Measurements from ENCODE around the gene MYBBP1A. TPM values are rescaled to one million over a fixed set of nuclear protein-coding genes. Genes with fewer than 3 reads are reported as not detected.
A peak's percentile ranks its signal among the peaks of the same experiment; 100 is the strongest.

MYBBP1A gene
- polyA plus RNA-seq, 2 of the 4 experiments (the other 2 are of a cell fraction), result 42.9 to 95.1 TPM

DNA sequence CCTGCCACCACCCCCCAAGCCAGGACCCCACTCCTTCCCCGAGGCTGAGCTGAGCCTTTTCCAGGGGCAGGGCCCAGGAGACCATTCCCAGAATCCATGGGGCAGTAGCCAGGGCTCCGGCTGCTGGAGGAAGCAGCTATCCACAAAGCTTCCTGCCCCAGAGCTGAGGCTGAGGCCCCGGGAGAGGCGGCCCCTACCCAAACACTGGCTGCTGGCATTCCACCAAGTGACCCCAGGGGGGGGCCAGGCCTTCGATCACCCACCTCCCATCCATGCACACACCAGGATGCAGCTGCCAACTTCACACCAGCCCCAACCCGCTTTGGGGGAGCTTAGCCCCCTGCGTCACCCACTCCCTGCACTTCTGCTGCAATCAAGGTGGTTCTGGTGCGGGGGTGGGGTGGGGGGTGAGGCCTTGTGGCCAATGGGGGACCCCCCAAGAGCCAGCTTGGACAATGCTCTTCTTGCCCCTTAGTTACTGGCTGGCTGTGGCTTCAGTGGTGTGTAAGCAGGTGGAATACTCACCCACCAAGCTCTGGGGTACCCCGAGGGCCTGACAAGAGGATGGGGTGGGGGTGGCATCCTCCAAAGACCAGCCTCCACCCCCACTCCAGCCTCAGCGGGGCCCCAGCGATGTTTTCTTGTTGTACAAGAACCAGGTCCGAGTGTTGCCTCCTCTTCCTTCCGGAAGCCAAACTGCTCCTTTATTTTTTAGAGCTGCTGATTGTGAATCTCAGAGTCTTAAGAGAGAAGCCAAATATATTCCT, 16.8 kb downstream of the MYBBP1A start:
- TF ChIP-seq CEBPB (IDR thresholded peaks at IDR 0.05) (no peak), JUN (IDR thresholded peaks at IDR 0.05) (no peak; a peak in 1 of 5 replicates), RNF2 (IDR thresholded peaks at IDR 0.05; ENCODE audit: borderline replicate concordance, low read depth) (no peak)
- TF ChIP-seq, protein P1, sequence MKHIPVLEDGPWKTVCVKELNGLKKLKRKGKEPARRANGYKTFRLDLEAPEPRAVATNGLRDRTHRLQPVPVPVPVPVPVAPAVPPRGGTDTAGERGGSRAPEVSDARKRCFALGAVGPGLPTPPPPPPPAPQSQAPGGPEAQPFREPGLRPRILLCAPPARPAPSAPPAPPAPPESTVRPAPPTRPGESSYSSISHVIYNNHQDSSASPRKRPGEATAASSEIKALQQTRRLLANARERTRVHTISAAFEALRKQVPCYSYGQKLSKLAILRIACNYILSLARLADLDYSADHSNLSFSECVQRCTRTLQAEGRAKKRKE (CRISPR knock-in tag; IDR thresholded peaks at IDR 0.05; ENCODE audit: low read depth), result no peak
- FAIRE-seq (no peak), ATAC-seq (no peak), DNase-seq (ENCODE audit: low read depth in 1 of 2, low spot score in 1 of 2) (no peak)
- no peak overlapping the region for H3K4me3 ChIP-seq
- ChIA-PET POLR2A (interaction anchor here (2.1 kb wide), 1 partner anchor 17 kb away, joined by 8 read pairs; the partner anchor contains the start of gene MYBBP1A), CTCF (interaction anchor here (0.7 to 3.6 kb wide), 7 partner anchors 12 to 121 kb away, joined by 3 to 25 read pairs (median 4); no protein-coding TSS in a partner anchor)
- H3K27ac ChIP-seq, result no peak overlapping the region
- H3K4me2 ChIP-seq, result no peak overlapping the region
- WGBS (ENCODE audit: missing lambda C conversion rate), result 90% methylated on average over 11 of the region's 13 CpGs
- H3K9me3 ChIP-seq, result no peaks in the 10 kb centered on the region
- peaks cover 19% of the 10 kb centered on the region for H3K4me1 ChIP-seq

DNA sequence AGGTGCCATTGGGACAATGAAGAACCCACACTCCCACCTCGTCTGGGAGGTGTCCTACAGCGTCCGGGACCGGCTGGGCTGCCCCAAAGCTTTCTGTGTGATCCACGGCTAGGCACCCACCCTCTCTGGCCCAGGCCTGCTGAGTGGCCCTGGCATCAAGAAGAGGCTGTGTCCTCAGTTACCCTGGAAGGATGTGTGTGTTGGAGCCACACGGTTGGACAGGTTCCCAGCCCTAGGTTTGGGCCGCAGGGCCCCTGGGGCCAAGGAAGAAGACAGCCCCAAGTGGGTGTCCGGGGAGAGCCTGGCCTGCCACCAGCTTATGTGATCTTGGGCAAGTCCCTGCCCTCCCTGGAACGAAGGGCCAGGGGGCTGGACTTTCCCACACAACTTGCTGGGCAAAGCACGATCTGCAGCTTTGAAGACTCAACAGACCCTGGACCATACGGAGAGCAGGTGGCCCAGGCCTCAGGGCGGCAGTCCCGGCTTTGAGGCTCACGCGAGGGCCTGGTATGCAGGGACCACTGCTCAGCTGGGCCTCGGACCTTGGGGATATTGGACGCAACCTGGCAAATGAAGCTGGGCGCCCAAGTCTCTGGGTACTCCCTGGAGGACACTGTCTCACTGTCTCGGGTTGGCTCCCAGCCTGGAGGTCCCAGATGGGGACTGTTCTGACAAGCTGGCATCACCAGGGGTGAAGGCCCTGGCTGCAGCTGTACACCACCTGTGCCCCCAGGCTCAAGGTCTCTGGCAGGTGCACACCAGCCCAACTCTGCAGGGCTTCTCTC, 17.5 kb downstream of the MYBBP1A start:
- CTCF ChIA-PET, result interaction anchor here (0.7 to 3.6 kb wide), 8 partner anchors 11 to 120 kb away, joined by 3 to 25 read pairs (median 4); no protein-coding TSS in a partner anchor
- POLR2A ChIA-PET, result interaction anchor here (1.3 to 2.1 kb wide), 2 partner anchors 9 to 18 kb away, joined by 3 to 8 read pairs; partner anchors contain the start of gene MYBBP1A
- no peak for DNase-seq (ENCODE audit: low read depth in 1 of 2, low spot score in 1 of 2)
- no peak for ATAC-seq
- Histone ChIP-seq H3K27ac (no peak overlapping the region), H3K4me1 (peaks cover 20% of the 10 kb centered on the region), H3K4me2 (no peak overlapping the region), H3K9me3 (no peaks in the 10 kb centered on the region), H3K4me3 (no peak overlapping the region)
- TF ChIP-seq, protein P2, sequence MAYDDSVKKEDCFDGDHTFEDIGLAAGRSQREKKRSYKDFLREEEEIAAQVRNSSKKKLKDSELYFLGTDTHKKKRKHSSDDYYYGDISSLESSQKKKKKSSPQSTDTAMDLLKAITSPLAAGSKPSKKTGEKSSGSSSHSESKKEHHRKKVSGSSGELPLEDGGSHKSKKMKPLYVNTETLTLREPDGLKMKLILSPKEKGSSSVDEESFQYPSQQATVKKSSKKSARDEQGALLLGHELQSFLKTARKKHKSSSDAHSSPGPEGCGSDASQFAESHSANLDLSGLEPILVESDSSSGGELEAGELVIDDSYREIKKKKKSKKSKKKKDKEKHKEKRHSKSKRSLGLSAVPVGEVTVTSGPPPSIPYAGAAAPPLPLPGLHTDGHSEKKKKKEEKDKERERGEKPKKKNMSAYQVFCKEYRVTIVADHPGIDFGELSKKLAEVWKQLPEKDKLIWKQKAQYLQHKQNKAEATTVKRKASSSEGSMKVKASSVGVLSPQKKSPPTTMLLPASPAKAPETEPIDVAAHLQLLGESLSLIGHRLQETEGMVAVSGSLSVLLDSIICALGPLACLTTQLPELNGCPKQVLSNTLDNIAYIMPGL (CRISPR knock-in tag; IDR thresholded peaks at IDR 0.05; ENCODE audit: borderline replicate concordance), result no peak
- 0 out of 5 replicates have a peak, but pooled peaks of 1 of the 2 experiments have one; percentile 9 for TF ChIP-seq JUN (IDR thresholded peaks at IDR 0.05)
- WGBS (ENCODE audit: missing lambda C conversion rate), result 84% methylated on average over 11 of the region's 19 CpGs
- no peak for FAIRE-seq

DNA sequence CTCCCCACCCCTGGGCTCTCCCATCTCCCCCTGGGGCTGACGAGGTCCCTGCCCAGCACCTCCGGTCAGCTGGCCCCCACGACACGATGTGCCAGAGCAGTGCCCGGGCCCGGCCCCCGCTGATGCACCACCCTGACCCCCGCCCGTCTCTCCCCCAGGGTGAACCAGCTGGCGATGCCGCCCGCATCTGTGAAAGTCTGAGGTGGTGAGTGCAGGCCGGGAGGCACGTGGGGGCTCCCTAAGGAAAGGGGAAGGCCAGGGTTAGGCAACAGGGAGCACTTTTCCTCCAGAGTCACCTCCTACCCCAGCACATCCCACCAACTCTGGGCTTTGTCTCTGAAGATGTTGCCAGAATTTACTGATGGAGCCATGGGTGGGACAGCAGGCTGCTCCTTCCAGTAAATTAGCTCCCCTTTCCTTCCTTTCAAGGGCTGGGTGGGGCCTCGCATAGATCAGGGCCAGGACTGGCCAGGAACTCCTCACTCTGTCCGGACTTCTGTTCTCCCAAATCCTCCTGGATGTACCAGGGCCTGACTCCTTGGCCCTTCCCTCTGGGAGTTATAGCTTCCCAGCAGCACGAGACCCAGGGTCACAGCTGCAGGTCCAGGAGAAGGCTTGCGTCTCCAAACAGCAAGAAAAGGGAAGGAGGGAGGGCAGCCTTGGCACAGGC, 18.3 kb downstream of the MYBBP1A start:
- CTCF ChIA-PET, result interaction anchor here (0.8 to 3.6 kb wide), 8 partner anchors 10 to 117 kb away, joined by 3 to 25 read pairs (median 3); no protein-coding TSS in a partner anchor
- no peak for FAIRE-seq
- no peak for TF ChIP-seq RNF2 (IDR thresholded peaks at IDR 0.05; ENCODE audit: borderline replicate concordance, low read depth)
- no peak for ATAC-seq
- POLR2A ChIA-PET, result interaction anchor here (0.8 to 2.1 kb wide), 2 partner anchors 9 to 18 kb away, joined by 3 to 8 read pairs (median 4); partner anchors contain the start of gene MYBBP1A
- 90% methylated on average over 16 of the region's 18 CpGs for WGBS (ENCODE audit: missing lambda C conversion rate)
- DNase-seq (ENCODE audit: low read depth in 1 of 2, low spot score in 1 of 2), result no peak
- Histone ChIP-seq H3K4me1 (peaks cover 20% of the 10 kb centered on the region), H3K4me3 (no peak overlapping the region), H3K9me3 (no peaks in the 10 kb centered on the region), H3K4me2 (no peak overlapping the region), H3K27ac (no peak overlapping the region)

DNA sequence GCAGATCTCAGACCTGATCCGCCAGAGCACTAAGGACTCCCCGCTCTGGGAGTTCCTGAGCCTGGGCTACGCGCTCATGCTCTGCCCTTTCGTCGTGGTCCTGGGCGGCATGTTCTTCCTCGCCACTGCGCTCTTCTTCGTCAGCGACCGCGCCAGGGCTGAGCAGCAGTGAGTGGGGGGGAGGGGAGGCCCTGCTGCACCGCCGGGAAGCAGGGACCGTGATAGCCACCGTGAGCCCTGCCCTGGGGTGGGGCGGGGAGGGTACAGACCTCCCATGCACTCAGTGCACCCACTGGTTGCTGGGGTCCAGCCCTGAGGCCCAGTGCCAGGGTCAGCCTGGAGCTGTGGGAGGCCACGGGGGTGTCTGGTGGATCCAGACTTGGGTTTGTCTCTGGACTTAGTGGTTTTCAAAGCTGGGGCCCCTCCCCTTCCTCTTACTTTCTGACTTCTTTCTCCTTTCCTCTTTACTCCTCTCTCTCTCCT, 18.9 kb downstream of the MYBBP1A start:
- Histone ChIP-seq H3K9me3 (no peaks in the 10 kb centered on the region), H3K4me3 (no peak overlapping the region), H3K27ac (no peak overlapping the region), H3K4me1 (peaks cover 20% of the 10 kb centered on the region), H3K4me2 (no peak overlapping the region)
- no peak for FAIRE-seq
- POLR2A ChIA-PET, result interaction anchor here (0.8 to 1.3 kb wide), 2 partner anchors 10 to 19 kb away, joined by 3 to 4 read pairs; partner anchors contain the start of gene MYBBP1A
- CTCF ChIA-PET, result interaction anchor here (0.9 to 3.6 kb wide), 7 partner anchors 10 to 116 kb away, joined by 3 to 25 read pairs (median 3); no protein-coding TSS in a partner anchor
- TF ChIP-seq POLR2AphosphoS2 (conservative IDR thresholded peaks at IDR 0.05; ENCODE audit: low read length), result no peak; the same call in 1 of the 2 replicates
- ATAC-seq, result no peak
- DNase-seq (ENCODE audit: low read depth in 1 of 2, low spot score in 1 of 2), result no peak
- WGBS (ENCODE audit: missing lambda C conversion rate), result 95% methylated on average over 14 of the region's 19 CpGs
